HG03045 (cell line): ENCODE data around the gene RNF114.
"Not testable (repeated sequence)": the region's sequence is repeated elsewhere in the genome, so short reads cannot be mapped to it uniquely, and the experiment has no call there.

ENCODE experiments used
- ATAC-seq: cut with Tn5 transposase; IDR thresholded peaks from one replicate; pipeline ENCODE4 v1.9.1; 2021; ENCODE audit warnings: mild to moderate bottlenecking, moderate library complexity; ENCODE audit not compliant: unreplicated experiment

RNF114 gene

DNA sequence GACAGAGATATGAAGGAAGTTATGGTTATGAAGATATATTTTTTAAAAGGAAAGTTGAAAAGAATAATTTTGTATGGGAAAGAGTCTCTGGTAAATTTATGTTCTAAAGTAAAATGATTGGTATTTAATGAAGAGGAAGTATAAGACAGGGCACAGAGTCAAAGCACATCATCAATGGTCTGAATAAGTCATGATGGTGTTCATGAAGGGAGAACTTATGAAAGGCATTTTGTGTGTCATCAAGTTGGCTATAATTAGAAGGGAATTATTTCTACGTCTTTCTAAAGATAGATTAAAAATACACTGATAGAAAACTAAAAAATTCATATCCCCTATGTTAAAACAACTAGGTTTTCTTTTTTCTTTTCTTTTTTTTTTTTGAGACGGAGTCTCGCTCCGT lies 25.2 kb downstream of the RNF114 start:
- no peak for ATAC-seq

DNA sequence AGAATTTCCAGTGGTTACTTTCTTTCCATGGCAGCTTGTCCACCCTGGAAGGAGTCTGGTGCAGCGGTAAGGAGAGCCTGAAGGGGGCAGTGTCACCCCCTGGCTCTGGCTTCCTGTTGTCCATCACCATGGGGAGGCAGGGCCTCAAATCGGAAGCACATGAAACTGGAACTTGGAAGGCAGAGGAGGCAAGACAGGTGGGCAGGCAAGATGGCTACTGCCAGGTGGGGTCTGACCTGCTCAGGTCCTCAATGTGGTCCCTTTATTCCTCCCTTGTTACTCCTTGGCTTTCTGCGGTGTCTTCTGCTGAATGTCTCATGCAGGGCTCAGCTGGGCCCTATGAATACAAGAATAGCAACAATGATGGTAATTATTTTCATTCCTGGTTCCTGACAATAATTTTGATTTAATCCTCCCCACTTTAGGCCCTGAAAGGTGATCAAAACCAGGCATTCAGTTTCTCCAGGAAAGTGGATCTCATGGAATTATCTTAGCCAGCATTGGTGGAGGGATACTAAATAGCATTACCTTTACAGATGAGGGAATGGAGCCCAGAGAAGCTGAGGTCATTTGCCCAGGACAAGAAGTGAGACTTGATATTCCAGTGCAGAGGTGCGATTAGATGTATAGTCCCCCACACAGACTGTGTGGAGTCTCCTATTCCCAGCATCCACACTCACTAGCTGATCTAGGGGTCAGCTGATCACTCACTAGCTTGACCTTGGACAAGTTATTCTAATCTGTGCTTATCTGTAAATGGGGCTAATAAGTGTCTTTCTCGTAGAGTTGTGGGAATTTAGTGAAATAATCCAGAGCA lies 29.0 kb downstream of the RNF114 start:
- ATAC-seq: no peak

DNA sequence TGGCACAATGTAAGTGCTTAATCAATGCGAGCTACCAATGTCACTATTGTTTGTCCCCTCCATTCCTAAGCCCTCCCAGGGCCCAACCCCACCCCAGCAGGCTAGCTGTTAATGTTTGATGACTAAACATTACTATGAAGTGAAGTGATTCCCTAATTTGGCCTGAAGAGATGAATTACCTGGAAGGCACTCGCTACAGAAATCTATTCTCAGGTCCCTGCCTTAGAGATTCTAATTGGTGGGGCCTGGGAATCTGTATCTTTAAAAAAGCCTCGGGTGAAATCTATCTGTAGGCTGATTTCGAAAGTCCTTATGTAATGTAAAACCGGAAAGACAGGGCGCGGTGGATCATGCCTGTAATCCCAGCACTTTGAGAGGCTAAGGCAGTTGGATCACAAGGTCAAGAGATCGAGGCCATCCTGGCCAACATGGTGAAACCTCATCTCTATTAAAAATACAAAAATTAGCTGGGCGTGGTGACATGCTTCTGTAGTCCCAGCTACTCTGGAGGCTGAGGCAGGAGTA lies 29.6 kb downstream of the RNF114 start:
- no peak for ATAC-seq

DNA sequence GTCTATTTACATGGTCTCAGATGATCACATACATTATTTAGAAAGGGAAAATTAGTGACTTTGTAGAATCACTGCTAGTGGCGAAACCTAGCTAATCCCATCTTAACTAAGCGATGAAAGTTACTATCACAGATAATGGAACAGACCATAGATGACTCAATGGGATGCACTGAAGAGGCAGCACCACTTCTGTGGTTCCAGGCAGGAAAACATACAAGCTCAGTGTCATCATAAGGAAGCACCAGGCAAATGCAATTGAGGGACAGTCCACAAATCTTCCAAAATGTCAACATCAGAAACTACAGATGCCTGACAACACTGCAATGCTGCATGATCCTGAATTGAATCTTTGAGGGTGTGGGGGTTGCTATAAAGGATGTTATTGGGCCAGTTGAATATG lies 30.7 kb downstream of the RNF114 start:
- ATAC-seq: no peak

DNA sequence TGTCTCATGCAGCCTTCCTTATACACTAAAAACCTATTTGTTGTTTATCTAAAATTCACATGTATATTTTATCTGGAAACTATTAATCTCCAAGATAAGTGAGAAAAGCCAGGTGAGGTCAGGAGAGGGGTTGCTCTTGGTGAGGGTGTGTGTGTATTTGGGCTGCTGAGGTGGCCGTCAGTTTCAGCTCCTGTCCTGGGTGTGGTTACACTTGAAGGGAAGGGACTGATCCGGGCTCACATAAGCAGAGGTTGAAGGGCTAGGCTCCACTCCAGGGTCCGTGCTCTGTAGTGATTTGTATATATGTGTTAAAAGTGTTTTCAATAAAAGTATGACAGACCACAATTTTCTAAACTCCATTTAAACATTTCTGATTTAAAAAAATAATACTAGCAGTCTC lies 33.0 kb downstream of the RNF114 start:
- no peak for ATAC-seq

DNA sequence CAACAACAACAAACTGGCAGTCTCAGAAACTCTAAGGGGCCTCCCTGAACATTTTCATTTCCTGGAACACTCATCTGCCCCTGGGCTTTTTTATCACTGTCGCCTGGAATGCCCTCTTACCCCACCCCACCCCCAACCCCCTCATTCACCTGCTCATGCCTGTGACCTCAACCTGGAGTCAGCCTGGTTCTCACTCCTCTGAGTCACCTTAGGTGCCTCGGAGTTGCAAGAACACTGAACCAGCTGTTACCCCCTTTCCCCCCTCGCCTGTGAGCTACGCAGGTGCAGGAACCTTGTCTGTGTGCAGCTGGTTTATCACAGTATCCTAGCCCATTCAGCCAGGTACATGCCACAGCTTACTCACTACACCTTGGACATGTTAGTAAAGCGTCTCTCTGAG lies 33.7 kb downstream of the RNF114 start:
- ATAC-seq: no peak

DNA sequence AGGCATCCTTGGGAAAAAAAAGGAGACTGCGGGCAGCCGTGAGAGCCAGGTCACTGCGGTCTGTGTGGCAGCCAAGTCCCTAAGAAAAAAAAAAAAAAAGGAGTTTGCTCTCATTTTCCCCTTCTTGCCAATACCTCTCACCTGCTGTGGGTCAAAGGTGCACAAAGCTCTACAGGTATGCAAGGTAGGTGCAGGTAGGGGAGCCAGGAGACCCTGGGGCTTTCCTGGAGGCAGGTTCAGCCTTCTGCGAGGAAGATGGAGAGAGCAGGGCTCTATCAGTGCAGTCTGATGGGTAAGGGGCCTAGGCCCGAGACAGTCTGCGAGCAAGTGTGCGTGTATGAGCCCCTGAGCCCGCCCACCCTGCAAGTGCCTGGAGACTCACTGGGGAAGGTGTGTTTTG lies 34.3 kb downstream of the RNF114 start:
- no peak for ATAC-seq

DNA sequence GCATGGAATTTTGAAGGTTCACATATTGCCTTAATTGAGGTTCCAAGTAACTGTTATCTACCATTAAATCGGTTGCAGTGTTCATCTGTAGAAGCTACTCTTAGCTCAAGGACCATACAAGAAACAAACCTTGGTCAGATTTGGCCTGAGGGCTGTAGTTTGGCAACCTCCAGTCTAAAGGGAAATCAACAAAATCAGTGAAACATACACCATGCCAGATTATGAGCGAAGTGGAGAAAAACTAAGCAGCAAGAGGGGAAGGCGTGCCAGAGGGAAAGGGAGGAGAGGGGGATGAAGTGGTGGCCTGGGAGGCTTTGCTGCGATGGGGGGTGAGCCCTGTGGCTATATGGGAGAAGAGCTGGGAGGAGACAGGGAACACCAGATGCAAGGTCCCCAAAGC lies 37.8 kb downstream of the RNF114 start:
- ATAC-seq: no peak

DNA sequence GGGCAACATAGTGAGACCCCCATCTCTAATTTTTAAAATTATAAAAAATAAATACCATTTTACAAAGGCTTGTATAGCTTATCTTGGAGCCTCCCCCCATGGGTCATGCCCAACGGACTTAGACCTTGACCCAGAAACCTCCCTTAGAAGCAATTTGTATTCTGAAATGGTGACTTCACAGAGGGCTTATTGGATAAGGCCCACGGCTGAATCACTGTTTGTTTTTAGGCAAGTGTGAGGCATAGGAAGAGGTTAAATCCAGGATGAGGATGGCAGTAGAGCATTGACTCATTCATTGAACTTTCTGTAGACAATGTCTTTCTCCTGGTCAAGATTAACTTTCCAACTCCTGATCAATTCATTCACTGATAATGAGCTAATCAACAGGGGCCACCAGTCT lies 40.3 kb downstream of the RNF114 start:
- no peak for ATAC-seq

DNA sequence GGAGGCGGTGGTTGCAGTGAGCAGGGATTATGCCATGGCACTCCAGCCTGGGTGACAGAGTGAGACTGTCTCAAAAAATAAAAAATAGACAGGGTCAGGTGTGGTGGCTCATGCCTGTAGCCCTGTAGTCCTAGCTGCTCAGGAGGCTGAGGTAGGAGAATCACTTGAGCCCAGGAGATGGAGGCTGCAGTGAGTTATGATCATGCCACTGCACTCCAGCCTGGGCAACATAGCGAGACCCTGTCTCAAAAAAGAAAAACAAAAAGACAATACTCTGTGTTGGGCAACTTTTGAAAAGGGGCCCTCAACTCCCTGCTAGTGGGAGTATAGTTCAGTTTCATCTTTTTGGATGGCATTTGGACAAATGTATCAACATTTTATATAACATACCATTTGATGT lies 41.5 kb downstream of the RNF114 start:
- ATAC-seq: not testable (repeated sequence)

DNA sequence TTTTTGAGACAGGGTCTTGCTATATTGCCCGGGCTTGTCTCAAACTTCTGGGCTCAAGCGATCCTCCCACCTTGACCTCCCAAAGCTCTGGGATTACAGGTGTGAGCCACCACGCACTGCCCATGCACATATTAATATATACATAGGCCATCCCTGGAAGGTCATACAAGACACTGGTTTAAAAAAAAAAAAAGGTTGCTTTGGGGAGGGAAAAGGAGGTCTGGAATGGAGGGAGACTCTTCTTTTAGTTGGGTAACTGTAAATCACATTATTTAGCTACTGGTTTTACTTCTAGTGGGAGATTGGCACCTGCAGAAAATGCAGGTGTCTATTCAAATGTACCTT lies 42.5 kb downstream of the RNF114 start:
- ATAC-seq: no peak

DNA sequence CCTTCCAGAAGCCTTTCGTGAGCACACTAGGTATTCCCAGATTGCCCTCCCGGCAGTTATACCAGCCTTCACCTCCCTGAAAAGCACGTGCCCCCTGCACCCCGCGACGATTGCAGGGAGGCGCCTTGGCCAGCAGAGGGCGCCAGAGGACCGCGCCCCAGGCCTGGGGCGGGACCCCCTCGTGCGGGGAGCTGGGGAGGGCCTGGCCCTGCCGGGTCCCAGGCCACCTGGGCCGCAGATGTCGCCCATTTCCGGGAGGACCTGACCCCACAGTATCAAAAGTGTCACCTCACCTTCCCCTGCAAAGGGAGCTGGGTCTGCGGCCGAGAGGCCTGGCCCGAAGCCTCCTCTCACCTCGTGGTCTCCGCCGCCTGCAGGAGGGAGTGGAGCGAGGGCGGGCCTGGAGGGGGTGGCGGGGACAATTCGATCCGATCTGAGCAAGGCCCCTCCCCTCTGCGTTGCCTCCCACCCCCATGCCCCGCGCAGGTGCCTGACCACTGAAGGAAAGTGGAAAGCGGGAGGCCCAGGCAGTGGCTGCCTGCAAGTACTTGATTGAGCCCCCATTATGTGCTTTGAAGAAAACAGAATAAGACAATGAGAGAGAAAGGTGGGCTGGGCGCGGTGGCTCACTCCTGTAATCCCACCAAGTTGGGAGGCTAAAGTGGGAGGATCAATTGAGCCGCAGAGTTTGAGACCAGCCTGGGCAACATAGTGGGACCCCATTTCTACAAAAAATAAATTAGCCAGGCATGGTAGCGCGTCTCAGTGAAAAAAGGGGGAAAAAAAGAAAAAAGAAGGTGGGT lies 43.0 kb downstream of the RNF114 start:
- ATAC-seq: no peak

DNA sequence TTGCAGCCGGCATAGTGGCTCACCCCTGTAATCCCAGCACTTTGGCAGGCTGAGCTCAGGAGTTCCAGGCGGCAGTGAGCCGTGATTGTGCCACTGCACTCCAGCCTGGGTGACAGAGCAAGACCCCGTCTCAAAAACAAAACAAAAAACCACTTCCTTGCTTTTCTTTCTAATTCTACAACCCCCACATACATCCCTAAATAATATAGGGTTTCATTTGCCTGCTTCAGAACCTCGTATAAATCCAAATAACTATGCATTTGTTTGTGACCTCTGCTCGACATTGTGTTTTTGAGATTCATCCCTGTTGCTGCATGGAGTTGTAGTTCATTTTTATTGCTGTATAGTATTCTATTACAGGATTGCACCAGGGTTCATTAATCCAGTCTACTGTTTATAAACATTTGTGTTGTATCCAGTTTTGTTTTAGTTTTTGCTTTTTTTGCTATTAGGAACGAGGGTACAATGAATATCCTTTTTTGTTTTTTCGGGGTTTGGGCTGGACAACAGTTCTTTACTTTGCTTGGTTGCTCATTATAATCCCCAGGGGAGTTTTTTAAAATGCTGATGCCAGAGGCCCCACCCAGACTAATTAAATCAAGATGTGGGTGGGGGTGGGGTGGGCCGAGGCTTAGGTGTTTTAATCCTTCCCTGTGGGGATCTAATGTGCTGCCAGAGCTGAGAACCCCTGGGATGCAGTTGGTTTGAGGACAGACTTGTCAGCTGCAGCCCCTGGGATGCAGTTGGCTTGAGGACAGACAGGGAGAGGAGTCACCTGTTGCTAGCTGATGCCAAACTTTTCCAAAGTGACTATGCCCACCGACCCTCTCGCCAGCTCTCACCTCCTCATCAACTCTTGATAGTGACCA lies 44.2 kb downstream of the RNF114 start:
- no peak for ATAC-seq

DNA sequence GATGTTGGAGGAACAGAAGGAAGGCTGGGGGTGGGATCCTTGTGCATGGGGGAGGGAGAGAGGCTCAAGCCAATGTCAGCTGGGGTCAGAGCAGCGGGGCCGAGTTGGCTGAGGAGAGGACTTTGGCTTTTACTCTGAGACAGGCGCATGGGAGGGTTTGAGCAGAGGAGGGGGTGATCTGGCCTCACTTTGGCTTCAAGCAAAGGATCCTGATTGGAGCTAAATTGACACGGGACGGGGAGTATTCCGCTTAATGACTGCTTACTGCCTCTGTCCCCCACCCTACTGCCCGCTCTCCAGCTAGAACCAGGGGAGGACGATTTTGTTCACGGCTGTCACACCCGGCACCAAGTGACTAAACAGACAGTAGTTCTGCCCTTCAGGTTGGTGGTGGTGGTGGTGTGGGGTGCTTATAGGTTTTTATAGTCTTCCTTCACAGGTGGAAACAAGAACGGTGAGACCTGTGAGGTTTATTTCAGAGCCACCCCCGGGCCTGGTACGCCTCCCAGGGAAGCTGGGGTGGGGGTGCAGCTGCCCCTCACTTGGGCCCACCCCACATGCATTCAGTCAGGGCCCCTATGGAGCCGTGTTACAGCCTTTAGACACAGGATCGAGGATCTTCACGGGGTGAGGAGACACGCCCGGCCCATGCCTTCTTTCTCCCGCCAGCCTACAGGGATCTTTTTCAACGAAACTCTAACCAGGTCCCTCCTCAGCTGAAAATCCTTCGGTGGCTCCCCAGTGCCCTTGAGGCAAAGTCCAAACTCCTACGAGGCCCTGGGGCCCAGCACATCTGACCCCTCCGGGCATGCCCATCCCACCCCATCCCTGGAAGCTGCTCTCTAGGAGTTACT lies 45.2 kb downstream of the RNF114 start:
- ATAC-seq: no peak

DNA sequence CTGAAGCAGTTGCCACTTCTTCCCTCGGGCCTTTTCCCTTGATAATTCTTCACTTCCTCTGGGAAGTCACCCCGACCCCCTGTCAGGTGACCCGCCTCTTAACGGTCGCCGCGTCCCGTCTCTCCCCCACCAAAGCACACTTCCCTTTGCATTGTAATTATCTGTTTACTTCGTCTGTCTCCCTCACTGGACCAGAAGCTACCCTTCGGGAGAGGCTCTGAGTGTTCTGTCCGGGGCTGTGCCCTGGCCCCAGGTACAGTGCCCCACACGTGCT lies 45.8 kb downstream of the RNF114 start:
- no peak for ATAC-seq

DNA sequence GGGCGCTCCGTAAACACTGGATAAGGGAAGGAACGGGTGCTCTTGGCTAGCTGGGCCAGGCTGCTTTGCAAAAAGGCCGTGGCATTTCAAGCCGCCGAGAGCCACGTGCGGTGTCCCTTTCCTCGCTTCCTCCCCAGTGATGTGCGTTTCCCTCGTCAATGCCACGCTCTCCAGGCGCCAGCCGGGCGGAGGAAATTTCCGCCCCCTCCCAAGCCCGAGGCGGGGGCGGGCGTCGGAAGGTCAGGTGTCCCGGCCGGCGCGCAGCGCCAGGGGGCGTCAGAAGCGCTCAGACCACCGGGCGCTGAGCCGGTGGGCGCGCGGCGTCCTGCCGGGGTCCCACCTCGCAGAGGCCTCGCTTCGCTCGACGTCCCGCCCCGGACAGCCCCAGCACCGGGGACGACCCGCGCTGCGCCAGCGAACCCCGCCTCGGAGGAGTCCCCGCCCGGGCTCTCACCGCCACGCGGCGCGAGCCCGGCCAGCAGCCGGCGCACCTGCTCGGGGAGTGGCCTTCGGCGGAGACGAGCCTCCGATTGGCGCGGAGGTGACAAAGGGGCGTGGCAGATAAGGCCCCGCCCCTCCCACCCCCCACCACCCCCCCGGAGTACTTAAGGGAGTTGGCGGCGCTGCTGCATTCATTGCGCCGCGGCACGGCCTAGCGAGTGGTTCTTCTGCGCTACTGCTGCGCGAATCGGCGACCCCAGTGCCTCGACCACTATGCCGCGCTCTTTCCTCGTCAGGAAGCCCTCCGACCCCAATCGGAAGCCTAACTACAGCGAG lies 46.3 kb downstream of the RNF114 start, which contains the start of gene SNAI1:
SNAI1 (plus strand) TSS at position 635 of the 777 bp plus-strand sequence; CDS start at position 715, 80 bp downstream.
- ATAC-seq: peak; percentile 74

DNA sequence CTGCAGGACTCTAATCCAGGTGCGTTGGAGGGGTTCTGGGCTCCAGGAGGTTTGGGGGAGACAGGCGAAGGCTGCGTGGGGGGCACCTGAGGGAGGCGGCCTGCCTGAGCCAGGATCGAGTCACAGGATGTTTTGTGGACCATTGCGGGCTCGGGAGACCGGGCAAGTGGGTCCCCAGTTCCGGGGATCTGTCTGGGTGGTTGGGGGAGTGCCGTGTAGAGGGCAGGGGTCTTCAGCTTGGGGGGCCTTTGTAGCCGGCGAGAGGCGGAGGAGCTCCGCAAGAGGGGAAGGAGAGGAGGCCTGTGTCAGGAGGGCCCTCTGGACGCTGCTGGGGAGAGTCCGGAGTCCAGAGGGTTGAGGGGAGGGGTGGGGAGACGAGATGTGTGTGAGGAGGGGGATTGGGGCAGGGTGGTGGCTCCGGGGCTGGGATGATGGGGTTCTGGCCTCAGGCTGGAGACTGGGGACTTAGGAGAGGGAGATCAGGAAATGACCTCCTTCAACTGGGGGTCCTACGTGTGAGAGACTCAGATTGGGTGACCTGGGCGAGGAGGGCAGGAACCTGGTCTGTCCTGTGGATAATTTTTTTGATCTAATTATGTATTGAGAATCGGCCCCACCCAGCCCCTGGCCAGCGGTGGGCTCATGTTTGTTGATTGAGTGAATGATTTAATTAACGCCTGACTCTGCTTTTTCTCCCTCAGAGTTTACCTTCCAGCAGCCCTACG lies 47.1 kb downstream of the RNF114 start:
- no peak for ATAC-seq

DNA sequence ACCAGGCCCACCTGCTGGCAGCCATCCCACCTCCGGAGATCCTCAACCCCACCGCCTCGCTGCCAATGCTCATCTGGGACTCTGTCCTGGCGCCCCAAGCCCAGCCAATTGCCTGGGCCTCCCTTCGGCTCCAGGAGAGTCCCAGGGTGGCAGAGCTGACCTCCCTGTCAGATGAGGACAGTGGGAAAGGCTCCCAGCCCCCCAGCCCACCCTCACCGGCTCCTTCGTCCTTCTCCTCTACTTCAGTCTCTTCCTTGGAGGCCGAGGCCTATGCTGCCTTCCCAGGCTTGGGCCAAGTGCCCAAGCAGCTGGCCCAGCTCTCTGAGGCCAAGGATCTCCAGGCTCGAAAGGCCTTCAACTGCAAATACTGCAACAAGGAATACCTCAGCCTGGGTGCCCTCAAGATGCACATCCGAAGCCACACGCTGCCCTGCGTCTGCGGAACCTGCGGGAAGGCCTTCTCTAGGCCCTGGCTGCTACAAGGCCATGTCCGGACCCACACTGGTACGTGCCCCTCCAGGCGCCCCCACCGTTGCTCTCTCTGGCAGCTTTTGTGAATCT lies 47.7 kb downstream of the RNF114 start:
- ATAC-seq: no peak
